Muscle of back (tissue), 10 donors: ENCODE measurements around the gene BTN1A1. TPM values are rescaled to one million over a fixed set of nuclear protein-coding genes. Genes with fewer than 3 reads are reported as not detected.

Experiments
- polyA plus RNA-seq, 10 donors: library from polyadenylated mRNA; unstranded; fragments of 120-200 nt; gene quantifications; one replicate each; pipeline ENCODE4 v1.2.1, GENCODE V29; 2013; ENCODE audit not compliant: insufficient read length in 10 of 10

Gene BTN1A1
- polyA plus RNA-seq, 10 donors = 0.09 to 0.27 (median 0.11) TPM; not detected in 2

Other genes with a start within 250 kb of the BTN1A1 start
- gene BTN3A2, start 135.1 kb upstream of the BTN1A1 start, polyA plus RNA-seq = 10 to 100 TPM; 13.5 to 20.2 (median 18.0) TPM
- gene BTN2A2, start 117.2 kb upstream of the BTN1A1 start, polyA plus RNA-seq = 10 to 100 TPM in 1 of 10 donors, 1 to 10 TPM in 9; 3.5 to 10.2 (median 6.8) TPM
- gene BTN3A1, start 98.0 kb upstream of the BTN1A1 start, polyA plus RNA-seq = 10 to 100 TPM; 18.2 to 37.0 (median 22.1) TPM
- gene BTN3A3, start 59.8 kb upstream of the BTN1A1 start, polyA plus RNA-seq = 10 to 100 TPM; 10.9 to 20.0 (median 13.6) TPM
- gene BTN2A1, start 42.3 kb upstream of the BTN1A1 start, polyA plus RNA-seq = 10 to 100 TPM; 20.6 to 31.2 (median 25.7) TPM
- gene HMGN4, start 38.1 kb downstream of the BTN1A1 start, polyA plus RNA-seq = 10 to 100 TPM; 52.9 to 68.7 (median 58.6) TPM
- gene ABT1, start 96.7 kb downstream of the BTN1A1 start, polyA plus RNA-seq = 10 to 100 TPM in 6 of 10 donors, 1 to 10 TPM in 4; 9.2 to 12.2 (median 10.3) TPM
- gene ZNF322, start 159.4 kb downstream of the BTN1A1 start, polyA plus RNA-seq = 10 to 100 TPM; 16.3 to 23.4 (median 19.2) TPM